NCI-H748 (cell line): ENCODE results near the gene TMEM63C.
A peak's percentile ranks its signal among the peaks of the same experiment; 100 is the strongest.

Source experiments
- DNase-seq: peaks from one replicate; lab custom pipeline; 2025; ENCODE audit not compliant: unreplicated experiment; lab: John Stamatoyannopoulos, UW

Gene TMEM63C

DNA sequence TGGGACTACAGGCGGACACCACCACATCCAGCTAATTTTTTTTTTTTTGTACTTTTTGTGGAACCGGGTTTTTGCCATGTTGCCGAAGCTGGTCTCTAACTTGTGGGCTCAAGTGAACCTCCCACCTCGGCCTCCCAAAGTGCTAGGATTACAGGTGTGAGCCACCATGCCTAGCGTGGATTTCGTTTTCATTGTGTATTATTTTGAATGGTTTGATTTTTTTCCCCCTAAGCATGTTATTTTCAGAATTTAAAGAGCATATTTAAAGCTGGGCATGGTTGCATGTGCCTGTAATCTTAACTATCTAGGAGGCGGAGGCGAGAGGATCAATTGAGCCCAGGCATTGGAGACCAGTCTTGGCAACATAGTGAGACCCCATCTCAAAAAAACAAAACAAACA is 13.1 kb downstream of the TMEM63C start:
- no peak for DNase-seq

DNA sequence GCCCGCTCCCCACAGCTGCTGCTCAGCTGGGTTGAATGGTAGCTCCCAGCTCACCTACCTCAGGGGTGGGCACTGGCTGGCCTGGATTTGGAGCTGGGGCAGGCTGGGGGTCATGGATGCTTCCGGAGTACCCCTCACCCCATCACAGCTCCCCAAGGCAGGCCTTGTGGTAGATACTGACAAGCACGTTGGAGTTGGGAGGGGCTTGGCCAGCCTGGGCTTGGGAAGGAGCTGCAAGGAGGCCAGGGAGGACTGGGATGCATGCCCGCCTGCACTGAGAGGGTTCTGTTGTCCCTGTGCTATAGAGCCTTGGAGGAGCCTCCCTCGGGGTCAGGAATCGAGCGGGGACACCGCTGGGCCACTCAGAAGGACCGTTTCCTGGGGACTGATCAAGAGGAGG is 14.2 kb downstream of the TMEM63C start:
- DNase-seq, result no peak

DNA sequence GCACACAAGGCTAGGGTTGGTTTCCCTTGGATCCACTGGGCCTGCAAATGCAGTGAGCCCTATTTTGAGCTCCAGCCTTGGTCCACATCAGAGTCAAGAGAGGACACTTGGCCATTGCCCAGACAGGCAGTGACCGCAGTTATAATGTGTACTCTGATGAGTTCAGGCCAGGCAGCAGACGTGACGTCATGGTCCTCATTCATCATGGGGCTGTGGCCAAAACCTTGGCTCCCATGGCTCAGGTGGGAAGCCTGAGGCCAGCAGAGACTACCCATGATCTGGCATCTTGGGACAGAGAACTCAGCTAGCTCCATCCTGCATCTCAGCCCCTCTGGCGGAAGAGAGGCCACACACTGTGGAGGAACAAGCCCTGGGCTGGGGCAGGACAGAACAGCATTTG is 16.4 kb downstream of the TMEM63C start:
- no peak for DNase-seq

DNA sequence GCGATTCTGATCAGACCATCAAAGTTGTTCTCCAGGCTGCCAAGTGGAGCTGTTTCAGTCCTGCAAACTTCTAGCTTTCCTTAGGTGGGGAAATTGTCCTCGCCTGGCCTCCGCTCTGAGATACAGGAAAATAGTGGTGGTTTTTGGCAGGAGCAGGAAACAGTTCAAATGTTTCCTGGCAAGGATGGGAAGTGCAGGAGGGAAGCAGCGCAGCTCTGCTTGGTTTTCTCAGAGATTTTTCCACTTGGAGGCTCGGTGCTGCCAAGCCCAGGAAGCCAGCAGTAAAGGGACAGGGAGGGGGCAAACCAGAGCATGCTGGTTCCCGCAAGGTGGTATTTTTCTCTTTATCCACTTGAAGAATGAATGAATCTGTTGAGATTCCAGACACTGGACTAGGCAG is 17.0 kb downstream of the TMEM63C start:
- no peak for DNase-seq

DNA sequence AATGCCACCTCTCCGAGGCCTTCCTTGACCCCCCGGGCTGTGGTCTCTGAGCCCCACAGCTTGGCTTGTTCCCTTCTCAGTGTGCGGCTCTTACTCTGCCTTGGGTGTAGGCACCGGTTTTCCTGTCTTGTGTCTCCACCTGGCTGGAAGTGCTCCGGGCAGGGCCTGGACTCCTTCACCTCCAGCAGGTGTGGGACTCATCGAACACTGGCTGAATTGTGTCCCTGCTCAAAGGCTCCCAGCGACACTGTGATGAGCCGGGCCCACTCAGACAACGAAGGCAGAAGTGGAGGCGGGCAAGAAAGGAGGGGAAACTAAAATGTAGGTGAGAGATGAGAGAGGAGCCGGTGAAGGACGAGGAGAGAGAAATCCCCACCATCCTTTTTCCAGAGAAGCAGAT is 18.0 kb downstream of the TMEM63C start:
- DNase-seq, result no peak

DNA sequence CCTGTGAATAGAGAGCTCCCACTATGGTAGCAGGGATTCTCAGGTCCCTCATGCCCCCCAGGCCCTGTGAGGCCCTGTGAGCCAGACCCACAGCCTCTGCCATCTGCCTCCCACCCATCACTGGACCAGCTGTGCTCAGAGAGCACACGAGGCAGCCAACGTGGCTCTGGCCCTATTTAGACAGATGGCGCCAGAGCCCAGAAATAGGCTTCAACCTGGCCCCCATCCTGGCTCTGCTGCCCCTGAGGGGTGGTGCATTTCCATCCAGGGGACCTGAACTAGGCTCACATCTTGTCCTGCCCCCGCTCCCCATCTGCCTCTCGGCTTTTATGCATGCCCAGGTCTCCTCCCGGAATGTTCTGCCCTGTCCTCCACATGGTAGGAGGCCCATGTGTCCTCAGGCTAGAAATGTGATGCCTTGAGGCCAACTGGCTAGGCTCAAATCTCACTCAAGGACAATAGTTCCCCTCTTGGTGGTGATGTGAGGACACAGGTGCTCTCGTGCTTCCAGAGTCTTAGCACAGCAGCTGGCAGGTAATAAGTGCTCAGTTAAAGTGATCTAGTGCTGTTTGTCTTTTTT is 18.9 kb downstream of the TMEM63C start:
- no peak for DNase-seq

DNA sequence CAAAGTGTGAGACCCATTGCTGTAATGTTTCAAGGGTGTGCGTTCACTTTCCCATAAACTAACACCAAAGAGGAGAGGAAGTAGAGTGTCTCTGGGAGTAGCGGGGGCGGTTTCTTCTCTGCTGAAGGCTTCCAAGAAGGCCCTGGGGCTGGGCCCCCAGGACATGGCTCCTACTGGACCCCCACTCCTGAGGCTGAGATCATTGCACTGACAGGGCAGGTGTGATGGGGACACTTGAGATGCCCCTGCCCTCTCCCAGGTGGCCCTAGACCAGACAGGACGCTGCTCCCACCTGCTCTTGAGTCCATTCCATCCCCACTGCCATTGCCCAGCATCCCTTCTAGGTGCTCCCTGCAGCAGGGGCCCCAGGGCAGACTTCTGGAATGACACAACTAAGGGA is 20.1 kb downstream of the TMEM63C start:
- no peak for DNase-seq

DNA sequence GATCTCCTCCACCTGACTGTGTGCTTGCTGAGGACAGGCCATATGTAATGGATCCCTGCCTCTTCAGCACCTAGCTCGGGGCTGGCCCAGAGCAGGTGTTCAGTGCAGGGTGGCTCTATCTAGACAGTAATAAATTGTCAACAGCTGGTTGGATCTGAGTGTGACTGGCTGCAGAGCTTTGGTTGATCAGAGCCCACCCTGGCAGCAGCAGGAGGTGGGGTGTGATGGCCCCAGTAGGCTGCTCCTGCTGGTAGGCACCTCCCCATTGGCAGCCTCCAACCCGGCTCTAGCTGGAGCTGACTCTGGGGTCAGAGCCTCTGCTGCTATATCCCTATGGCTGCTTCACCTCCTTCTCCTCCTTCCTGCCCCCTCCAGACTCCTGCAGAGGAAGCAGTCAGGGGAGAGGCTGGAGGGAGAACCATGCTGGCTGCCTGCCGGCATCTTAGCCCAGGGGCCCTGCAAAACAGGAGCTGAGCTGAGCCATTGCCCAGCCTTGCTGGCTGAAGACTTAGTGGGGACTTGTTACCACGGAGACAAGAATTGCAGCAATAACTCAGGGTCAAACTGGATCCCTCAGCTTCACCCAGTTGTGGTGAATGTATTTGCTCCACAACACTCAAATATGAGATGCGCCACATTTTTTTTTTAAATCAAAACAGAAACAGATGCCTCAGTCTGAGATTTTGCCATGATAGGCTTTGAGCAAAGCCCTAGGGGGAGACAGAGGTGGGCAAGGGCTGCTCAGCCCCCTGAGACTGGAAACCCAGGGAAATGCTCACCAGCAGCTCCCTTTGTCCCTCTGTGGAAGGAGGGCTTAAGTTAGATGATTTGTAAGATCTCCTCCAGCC is 22.2 kb downstream of the TMEM63C start:
- peak; percentile 86 for DNase-seq

DNA sequence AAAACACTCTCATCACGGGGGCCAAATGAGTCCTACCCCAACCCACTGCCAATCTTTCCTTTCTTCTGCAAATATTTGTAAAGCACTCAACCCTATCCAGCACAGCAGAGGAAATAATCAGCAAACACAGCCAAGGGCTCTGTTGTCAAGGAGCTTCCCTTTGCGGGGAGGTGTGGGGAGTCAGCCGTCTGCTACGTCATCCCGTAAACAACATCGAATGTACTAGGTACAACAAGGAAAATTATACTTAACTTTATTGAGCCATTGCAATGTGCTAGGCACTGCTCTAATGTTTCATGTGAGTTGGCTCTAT is 22.8 kb downstream of the TMEM63C start:
- peak; percentile 99 for DNase-seq

DNA sequence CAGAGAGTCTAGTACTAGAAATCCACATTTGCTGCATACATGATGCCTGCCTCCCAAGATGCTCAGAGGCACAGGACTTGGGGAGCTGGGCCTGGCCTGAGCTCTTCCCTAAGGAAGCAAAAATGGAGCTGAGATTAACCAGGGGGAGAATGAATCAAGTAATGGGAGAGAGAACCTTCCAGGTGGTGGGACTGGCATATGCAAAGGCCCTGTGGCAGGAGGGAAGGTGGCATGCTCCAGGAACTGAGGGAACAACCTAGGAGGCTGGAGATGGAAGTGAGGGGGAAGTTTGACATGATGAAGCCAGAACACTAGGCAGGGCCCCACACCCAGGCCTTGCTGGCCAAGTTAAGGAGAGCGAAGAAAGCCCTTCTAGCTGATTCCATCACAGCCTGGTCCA is 23.3 kb downstream of the TMEM63C start:
- no peak for DNase-seq

DNA sequence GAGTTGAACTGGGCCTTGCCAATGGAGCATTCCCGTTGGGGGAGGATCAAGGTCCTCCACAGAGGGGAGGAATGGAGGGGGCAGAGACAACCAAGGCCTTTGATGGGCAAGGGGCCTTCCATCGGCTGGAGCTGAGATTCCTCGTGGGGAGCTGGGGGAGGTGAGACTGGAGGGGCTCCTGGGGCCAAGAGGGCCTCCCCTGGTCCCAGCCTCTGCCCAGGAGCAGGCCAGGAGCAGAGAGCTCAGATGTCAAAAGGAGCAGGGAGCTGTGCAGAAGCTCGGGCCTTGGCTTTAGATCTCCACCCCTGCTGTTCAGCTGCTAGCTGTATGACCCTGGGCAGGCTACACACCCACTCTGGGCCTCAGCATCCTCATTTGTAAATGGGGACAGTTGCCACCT is 24.0 kb downstream of the TMEM63C start:
- DNase-seq, result no peak

DNA sequence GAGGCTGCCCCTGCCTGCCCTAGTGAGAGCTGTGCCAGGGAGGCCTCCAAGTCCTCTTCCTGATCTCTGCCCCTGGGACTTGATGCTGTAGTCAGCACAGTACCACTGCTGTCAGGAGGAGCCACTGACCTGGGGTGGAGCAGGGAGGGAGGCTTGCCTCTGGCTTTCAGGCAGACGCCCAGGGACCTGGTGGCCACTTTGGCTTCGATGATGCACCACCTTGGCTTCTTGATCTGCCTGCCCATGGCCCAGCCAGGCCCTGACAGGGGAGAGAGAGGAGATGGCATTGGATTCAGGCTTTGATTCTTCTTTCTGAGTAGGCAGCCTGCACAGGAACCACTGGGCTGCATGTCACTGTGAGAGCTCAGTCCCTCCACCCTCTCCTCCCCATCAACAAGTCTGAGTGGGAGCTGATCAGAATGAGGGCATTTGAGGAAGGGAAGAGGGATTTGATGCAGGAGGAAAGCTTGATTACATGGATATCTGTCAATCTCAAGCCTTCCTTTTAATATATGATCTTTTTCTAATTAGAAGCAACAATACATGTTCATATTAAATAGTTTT is 24.7 kb downstream of the TMEM63C start:
- no peak for DNase-seq

DNA sequence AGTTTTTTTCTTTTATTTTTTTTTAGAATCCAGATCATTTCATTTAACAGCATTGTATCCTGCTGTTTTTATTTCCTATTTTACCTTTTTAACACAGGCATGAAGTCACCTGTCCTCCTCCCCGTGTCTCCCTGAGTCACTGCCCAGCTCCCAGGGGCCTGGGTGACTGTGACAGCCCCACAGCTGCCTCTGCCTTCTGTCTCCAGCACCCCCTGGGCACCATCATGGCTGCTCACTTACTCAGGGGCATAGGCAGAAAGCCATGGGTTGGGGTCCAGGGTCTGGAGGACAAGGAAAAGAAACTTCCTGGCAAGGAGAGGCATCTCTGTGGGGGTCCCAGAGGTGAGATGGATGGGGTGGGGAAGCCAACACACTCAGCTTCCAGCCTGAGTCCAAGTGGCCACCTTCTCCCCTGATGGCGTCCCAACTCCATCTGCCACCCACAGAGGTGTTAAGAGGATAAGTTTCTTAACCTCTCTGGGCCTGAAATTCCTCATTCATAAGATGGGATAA is 25.3 kb downstream of the TMEM63C start:
- no peak for DNase-seq

DNA sequence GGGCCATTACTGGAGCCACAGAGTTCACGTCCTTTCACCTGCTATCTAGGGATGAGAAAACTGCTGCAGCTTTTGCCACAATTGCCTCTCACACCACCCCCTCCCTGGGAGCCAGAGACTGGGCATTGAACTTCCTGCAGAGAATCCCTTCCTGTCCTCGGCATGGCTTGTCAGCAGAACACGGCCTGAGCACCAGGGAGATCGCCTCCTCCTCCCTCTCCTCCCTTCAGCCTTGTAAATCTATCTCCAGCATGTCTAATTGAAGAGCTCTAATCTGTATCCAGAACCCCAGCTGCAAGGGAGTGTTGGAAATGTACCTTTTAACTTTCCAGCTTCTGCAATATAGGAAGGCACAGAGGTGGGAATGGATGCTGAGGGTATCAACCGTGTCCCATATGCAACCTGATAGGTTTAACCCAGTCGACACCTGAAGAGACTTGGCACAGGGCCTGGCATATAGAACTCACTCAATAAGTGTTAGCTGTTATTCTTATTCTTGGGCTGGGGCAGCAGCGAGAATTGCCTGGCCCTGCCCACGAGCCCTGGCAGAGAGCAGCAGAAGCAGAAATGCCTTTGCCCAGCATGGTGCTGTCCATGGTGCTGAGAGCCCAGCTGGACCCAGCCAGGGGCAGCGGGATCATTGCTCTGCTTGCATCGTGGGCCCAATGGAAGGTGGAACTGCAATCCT is 26.8 kb downstream of the TMEM63C start:
- peak; percentile 14 for DNase-seq

DNA sequence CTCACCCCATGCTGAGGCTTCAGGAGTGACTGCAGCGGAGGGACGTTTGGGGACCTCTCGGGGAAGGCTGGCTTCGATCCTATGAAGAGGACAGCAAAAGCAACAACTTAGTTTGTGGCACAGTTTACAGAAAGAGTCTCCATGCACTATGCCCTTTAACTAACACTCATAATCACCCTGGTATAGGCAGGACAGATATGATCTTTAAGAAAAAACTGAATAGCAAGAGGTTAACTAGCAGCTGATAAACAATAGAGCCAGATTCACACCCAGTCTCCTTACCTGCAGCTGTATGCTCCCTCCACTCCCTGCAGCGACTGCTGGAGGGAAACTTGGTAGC is 27.4 kb downstream of the TMEM63C start:
- no peak for DNase-seq

DNA sequence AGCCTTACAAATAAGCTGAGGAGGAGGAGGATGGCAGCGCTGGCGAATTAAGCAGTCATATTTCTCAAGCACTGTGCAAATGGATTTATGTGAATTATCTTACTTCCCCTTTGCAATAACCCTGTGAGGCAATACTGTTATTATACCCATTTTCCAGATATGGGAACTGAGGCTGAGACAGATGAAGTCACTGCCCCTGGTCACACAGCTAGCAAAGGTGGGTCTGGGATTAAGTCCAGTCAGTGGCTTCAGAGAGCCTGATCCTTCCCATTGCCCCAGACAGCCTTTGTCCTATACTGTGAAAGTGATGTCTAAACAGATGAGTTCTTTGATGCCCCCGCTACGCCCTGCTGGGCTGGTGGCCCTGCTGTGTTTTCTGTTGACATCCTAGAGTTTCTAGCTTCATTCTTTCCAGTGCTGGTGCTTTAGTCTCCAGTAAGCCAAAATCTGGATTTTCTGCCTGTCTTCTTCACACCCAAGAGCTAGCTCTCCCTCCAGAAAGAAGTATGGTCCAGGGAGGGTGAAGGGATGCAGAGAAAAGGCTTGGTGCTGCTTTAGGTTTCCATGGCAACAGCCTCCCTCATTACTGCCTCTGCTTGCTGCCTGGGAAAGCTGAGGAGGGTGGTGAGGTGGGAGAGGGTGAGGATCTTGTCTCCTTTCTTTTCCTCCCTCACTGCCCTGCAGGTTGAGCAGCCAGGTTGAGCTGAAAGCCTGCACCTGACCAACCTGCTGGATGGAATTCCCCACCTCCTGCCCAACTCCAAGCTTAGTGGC is 30.7 kb downstream of the TMEM63C start:
- peak; percentile 21 for DNase-seq

DNA sequence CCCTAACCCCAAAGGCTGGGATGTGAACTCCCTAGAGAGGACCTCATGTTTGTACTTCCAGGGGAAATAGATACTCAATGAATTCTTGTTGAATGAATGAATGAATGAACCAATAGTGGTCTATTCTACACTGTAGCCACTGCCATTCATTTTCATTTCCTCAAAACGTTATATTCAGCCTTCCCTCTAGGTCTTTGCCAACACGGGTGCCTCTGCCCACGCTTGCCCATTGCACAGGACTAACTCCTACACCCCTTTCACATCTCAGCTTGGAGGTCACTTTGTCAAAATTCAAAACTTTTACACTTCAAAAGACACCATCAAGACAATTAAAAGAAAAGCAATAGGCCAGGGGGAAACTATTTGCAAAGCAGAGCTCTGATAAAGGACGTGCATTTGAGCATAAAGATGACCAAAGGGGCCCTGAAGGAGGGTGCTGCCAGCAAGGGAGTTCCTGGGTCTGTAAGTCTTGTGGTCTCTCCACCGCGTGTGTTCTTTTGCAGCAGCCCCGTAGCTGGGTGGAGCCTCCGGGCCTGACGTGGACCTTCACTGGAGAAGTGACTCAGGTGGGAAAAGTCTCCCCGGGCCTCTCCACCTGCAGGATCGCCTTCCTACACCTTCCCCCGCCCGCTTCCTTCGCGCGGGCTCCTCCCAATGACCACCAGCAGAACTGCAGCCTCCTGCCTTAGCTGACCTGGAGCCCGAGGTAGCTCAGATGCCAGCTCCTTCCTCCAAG is 31.5 kb downstream of the TMEM63C start:
- DNase-seq, result peak; percentile 80

DNA sequence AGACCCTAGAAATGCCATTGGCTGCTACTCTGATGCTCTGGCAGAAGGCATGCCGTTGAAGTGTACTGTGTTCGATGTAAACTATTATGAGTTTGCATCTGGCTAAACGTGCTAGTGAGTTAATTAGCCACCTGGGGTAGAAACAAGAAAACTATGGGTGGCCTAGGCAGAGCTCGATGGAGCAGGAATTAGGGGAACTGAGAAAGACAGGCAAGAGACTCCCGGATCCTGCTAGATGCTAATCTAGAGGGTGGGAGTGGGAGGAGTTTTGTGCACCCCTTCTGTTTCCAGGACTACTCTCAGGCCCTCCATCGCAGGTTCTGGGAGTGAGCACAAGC is 32.0 kb downstream of the TMEM63C start:
- no peak for DNase-seq

DNA sequence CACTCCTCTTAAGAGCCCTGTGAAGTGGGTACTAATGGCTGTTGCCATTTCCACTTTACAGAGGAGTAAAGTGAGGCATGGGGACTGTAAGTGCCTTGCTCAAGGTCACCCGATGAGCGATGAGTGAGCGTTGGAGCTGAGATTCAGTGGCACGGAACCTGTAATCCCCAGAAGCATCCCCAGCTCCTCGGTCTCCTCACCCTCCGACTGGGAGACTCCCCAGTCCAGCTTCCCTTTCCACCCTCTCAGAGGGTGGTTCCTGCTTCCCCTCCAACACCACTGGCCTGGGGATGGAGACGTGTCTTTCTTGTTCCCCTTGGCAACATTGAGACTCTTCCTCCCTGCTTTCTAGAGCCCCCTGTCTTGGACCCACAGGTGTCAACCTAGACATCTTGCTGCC is 32.6 kb downstream of the TMEM63C start:
- no peak for DNase-seq

DNA sequence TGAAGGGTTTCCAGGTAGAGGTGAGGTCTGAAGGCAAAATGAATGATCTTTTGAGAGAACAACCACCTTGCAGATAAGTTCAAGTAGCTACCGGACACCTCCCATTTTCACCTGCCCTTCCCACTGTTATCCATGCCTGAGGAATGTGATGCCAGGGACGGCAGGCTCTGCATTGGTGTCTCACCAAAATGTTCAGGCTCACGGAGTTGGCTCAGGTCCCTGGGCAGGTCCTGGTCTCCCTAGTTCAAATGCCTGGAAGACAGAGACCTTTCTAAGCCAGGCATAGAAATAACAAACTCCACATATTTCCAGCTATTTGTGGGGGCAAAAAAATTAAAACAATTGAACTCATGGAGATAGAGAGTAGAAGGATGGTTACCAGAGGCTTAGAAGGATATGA is 36.0 kb downstream of the TMEM63C start:
- DNase-seq, result no peak

DNA sequence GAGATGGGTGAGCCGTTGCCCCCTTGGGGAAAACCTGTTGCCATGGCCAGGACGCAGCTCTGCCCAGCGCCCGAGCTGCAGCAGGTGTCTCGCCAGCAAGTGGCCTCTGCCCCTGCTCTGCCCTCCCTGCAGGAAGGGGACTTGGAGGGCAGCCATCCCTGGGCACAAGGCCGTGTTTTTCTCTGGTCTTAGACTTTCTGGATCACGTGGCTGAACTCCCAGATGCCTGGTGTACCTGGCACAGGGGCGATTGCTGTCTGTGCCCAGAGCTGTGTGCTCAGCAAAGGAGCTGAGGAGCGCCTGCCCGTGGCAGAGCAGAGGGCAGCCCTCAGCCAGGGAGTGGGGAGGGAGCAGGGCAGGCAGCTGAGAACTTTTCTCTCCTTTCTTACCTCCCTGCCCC is 38.0 kb downstream of the TMEM63C start:
- DNase-seq, result no peak
